ENCODE results near the gene SBNO1.

- TF ChIP-seq CTCF (IDR thresholded peaks at IDR 0.05) (no peak), POLR2A (IDR thresholded peaks at IDR 0.05) (no peak)
These were observed 2.9 kb upstream of the SBNO1 start for GRCh38 chr12:123367511-123367910.

Data from sigmoid colon (tissue), 3 donors.